Activated CD4-positive, alpha-beta T cell treated with anti-CD3 and anti-CD28 coated beads for 36 hours (primary cell): ENCODE measurements around the gene KAT8. TPM values are rescaled to one million over a fixed set of nuclear protein-coding genes. Genes with fewer than 3 reads are reported as not detected.

Experiments used
- ATAC-seq: fragments of 200-7000 bp; cut with Tn5 transposase; one replicate; pipeline ENCODE4 v1.10.0; 2021; ENCODE audit warnings: mild to moderate bottlenecking, moderate library complexity
- CTCF ChIA-PET: fragments of 350-600 bp; sonication (Branson Sonifier 250); formaldehyde crosslinking; loops from one replicate; lab custom pipeline; 2021; ENCODE audit warnings: antibody characterized with exemption; lab: Charles Lee
- POLR2A ChIA-PET: fragments of 350-600 bp; sonication (Branson Sonifier 250); formaldehyde crosslinking; loops from one replicate; lab custom pipeline; 2021; ENCODE audit warnings: antibody characterized with exemption, inconsistent platforms; lab: Charles Lee
- DNase-seq: peaks from one replicate; pipeline ENCODE4 v3.0.0-alpha.2; 2020
- H3K27ac Mint-ChIP-seq: one replicate; pipeline ENCODE4 v1.8.0; 2021; ENCODE audit warnings: mixed read lengths
- H3K27me3 Mint-ChIP-seq: one replicate; pipeline ENCODE4 v1.8.0; 2021; ENCODE audit warnings: mixed read lengths
- H3K36me3 Mint-ChIP-seq: one replicate; pipeline ENCODE4 v1.8.0; 2021; ENCODE audit warnings: low read depth, mixed read lengths
- H3K4me1 Mint-ChIP-seq: one replicate; pipeline ENCODE4 v1.8.0; 2021; ENCODE audit warnings: mixed read lengths
- H3K4me3 Mint-ChIP-seq: one replicate; pipeline ENCODE4 v1.8.0; 2021; ENCODE audit warnings: mild to moderate bottlenecking, moderate library complexity, mixed read lengths
- H3K9me3 Mint-ChIP-seq: one replicate; pipeline ENCODE4 v1.8.0; 2021; ENCODE audit warnings: low read depth, mixed read lengths
- intact Hi-C, 2 experiments: fragments of 100-400 bp; cut with DNase I in 1 of 2; cut with micrococcal nuclease in 1 of 2; formaldehyde crosslinking; loops; one replicate each; pipeline versions ENCODE4 v1.14.2 to v1.15.1; 2022 to 2024; cut with DNase I, micrococcal nuclease
- total RNA-seq, 2 experiments: library from RNA; stranded (reverse); gene quantifications; one replicate each; pipeline ENCODE4 v1.2.3, GENCODE V29; 2021

KAT8 gene
- total RNA-seq, 2 experiments from 2014 or later, result 53.6 to 63.1 TPM

DNA sequence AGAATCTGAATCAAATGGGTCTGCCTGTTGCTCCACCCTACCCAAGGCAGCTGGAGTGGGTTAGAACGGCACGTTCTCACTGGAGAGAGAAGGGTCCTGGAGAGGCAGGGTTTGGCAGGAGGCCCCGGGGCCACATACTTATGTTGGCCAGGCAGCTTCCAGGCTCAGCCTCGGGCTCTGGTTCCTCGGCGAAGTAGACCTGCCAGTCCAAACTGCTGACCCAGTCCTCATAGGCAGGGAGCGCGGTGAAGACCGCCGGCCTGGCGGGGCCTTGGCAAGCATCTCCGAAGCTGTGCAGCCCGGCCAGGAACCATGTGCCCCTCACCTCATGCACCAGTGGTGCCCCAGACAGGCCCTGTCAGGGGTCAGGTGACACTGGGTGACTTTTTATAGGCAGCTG, 33.5 kb upstream of the KAT8 start:
- H3K27me3 Mint-ChIP-seq, result no peaks in the 10 kb centered on the region
- peaks cover 9% of the 10 kb centered on the region for H3K36me3 Mint-ChIP-seq
- H3K4me1 Mint-ChIP-seq, result peaks cover 8% of the 10 kb centered on the region
- DNase-seq, result no peak
- no peak for ATAC-seq
- no peak overlapping the region for H3K4me3 Mint-ChIP-seq
- intact Hi-C loops, result no loop called here
- H3K9me3 Mint-ChIP-seq, result no peaks in the 10 kb centered on the region
- ChIA-PET CTCF (no interaction called here), POLR2A (no interaction called here)
- H3K27ac Mint-ChIP-seq, result no peak overlapping the region

DNA sequence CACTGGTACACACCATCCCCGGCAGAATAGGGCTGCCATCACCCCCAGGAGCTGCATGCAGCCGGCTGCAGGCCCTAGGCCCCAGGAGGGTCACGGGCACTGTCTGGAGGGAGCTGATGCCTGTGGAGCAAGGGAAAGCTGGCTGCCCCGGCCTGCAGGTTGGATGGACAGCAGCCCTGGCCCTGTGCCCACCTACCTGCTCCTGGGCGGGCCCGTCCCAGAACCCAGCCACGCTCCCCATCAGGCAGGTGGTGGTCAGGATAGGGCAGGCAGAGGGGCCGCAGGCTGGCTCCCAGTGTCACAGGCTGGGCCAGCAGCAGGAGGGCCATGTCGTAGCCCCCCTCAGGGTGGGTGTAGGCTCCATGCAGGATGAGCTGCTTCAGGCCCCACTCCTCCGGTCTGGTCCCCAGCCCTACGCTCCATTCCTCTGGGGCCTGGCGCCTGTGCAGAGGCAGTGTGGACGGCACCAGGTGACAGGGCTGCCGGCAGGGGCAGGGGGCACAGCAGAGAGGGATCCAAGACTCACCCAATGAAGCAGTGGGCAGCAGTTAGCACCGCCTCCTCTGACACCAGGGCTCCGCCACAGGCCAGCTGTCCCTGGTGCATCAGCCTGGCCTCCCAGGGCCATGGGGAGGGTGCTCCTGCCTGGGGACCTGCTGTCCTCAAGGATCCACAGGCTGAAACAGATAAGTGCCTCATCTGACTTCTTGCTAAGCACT, 32.7 kb upstream of the KAT8 start:
- Mint-ChIP-seq H3K27me3 (no peaks in the 10 kb centered on the region), H3K36me3 (peaks cover 8% of the 10 kb centered on the region), H3K27ac (no peak overlapping the region), H3K4me3 (no peak overlapping the region), H3K4me1 (peaks cover 8% of the 10 kb centered on the region), H3K9me3 (no peaks in the 10 kb centered on the region)
- ATAC-seq (no peak), DNase-seq (no peak)
- ChIA-PET POLR2A (interaction anchor here (1.2 kb wide), 1 partner anchor 11 kb away, joined by 4 read pairs; the partner anchor contains the start of genes ZNF646 and ZNF668), CTCF (no interaction called here)
- intact Hi-C loops, result no loop called here

DNA sequence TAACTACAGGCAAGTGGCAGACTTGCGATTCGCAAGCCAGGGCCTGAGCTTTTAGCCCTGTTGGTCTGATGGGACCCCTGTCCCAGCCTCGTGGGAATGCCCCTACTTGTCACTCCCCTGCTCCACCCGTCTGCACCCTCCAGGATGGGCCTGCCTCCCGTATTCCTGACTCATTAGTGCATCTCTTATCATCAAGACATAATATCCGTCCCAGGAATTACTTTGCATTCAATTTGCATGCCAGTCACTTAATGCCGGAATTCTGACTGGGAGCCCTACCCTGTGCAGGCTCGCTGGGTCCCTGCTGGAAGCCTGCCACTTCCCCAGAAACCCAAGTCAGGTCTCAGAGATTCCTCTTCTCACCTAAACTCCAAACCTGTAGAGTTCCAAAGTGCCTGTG, 32.1 kb upstream of the KAT8 start:
- ChIA-PET POLR2A (interaction anchor here (1.2 kb wide), 1 partner anchor 11 kb away, joined by 4 read pairs; the partner anchor contains the start of genes ZNF646 and ZNF668), CTCF (interaction anchor here (0.7 kb wide), 1 partner anchor 14 kb away, joined by 3 read pairs; no protein-coding TSS in a partner anchor)
- intact Hi-C loops, result no loop called here
- Mint-ChIP-seq H3K9me3 (no peaks in the 10 kb centered on the region), H3K4me3 (no peak overlapping the region), H3K36me3 (peaks cover 8% of the 10 kb centered on the region), H3K4me1 (peaks cover 8% of the 10 kb centered on the region), H3K27me3 (no peaks in the 10 kb centered on the region), H3K27ac (no peak overlapping the region)
- ATAC-seq, result no peak
- DNase-seq, result no peak

- H3K9me3 Mint-ChIP-seq, result no peaks in the 10 kb centered on the region
- peaks cover 9% of the 10 kb centered on the region for H3K36me3 Mint-ChIP-seq
- ChIA-PET POLR2A (interaction anchor here (1.2 kb wide), 1 partner anchor 12 kb away, joined by 4 read pairs; the partner anchor contains the start of genes ZNF646 and ZNF668), CTCF (interaction anchor here (0.7 to 0.9 kb wide), 2 partner anchors 13 to 101 kb away, joined by 3 read pairs; partner anchors contain the start of gene HSD3B7)
- no peak overlapping the region for H3K4me3 Mint-ChIP-seq
- H3K27ac Mint-ChIP-seq, result no peak overlapping the region
- intact Hi-C loops, result no loop called here
- peaks cover 7% of the 10 kb centered on the region for H3K4me1 Mint-ChIP-seq
- ATAC-seq, result no peak
- H3K27me3 Mint-ChIP-seq, result no peaks in the 10 kb centered on the region
- no peak for DNase-seq
Measured at GRCh38 chr16:31085873-31086628, 31.4 kb upstream of the KAT8 start.

DNA sequence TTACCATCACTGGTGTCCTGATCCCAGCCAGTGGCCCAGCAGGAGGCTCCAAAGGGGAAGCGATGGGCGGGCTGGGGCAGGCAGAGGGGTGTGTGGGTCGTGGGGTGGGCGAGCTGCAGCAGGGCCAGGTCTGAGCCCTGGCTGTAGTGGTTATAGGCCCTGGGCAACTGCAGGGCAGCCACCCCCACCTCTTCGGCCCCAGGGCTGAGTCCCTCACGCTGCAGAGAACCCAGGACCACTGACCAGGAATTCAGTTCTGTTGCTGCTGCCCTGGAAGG, 30.9 kb upstream of the KAT8 start:
- DNase-seq, result no peak
- intact Hi-C loops, result no loop called here
- H3K27ac Mint-ChIP-seq, result no peak overlapping the region
- H3K4me1 Mint-ChIP-seq, result peaks cover 7% of the 10 kb centered on the region
- POLR2A ChIA-PET, result no interaction called here
- no peaks in the 10 kb centered on the region for H3K27me3 Mint-ChIP-seq
- ATAC-seq, result no peak
- H3K4me3 Mint-ChIP-seq, result no peak overlapping the region
- peaks cover 12% of the 10 kb centered on the region for H3K36me3 Mint-ChIP-seq
- H3K9me3 Mint-ChIP-seq, result no peaks in the 10 kb centered on the region
- CTCF ChIA-PET, result interaction anchor here (0.9 kb wide), 1 partner anchor 102 kb away, joined by 3 read pairs; the partner anchor contains the start of gene HSD3B7

- DNase-seq, result no peak
- Mint-ChIP-seq H3K27me3 (no peaks in the 10 kb centered on the region), H3K36me3 (peaks cover 13% of the 10 kb centered on the region), H3K27ac (no peak overlapping the region), H3K4me1 (peaks cover 4% of the 10 kb centered on the region), H3K4me3 (no peak overlapping the region), H3K9me3 (no peaks in the 10 kb centered on the region)
- no peak for ATAC-seq
- intact Hi-C loops, result no loop called here
- POLR2A ChIA-PET, result no interaction called here
- CTCF ChIA-PET, result interaction anchor here (0.9 kb wide), 1 partner anchor 102 kb away, joined by 3 read pairs; the partner anchor contains the start of gene HSD3B7
Measured at GRCh38 chr16:31087481-31087880, 30.0 kb upstream of the KAT8 start.

DNA sequence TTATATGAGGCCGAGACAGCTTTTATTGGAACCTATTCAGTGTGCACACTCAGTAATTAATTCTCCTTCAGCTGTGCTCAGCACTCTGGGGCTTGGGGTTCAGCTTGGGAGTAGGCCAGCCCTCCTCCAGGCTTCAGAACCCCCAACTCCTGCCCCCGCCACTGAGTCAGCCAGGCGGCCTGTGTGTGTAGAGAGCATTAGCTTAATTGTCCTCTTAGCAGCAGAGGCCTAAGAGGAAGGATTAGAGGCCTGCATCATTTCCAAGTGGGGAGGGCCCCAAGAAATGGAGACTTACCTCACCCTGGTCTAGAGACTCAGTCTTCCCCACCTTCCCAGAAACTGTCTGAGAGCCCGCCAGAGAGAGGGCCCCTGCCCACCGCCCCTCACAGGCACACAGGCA, 29.5 kb upstream of the KAT8 start:
- no peak overlapping the region for H3K27ac Mint-ChIP-seq
- CTCF ChIA-PET, result interaction anchor here (0.9 kb wide), 1 partner anchor 103 kb away, joined by 3 read pairs; the partner anchor contains the start of gene HSD3B7
- H3K36me3 Mint-ChIP-seq, result peaks cover 16% of the 10 kb centered on the region
- H3K27me3 Mint-ChIP-seq, result no peaks in the 10 kb centered on the region
- DNase-seq (no peak), ATAC-seq (no peak)
- intact Hi-C loops, result no loop called here
- POLR2A ChIA-PET, result no interaction called here
- peaks cover 9% of the 10 kb centered on the region for H3K4me1 Mint-ChIP-seq
- H3K4me3 Mint-ChIP-seq, result no peak overlapping the region
- H3K9me3 Mint-ChIP-seq, result no peaks in the 10 kb centered on the region

- H3K27me3 Mint-ChIP-seq, result no peaks in the 10 kb centered on the region
- DNase-seq, result no peak
- ChIA-PET POLR2A (no interaction called here), CTCF (interaction anchor here (0.9 kb wide), 1 partner anchor 103 kb away, joined by 3 read pairs; the partner anchor contains the start of gene HSD3B7)
- H3K27ac Mint-ChIP-seq, result no peak within 1 kb of the TSS
- H3K9me3 Mint-ChIP-seq, result no peaks in the 10 kb centered on the region
- intact Hi-C loops, result no loop called here
- ATAC-seq, result no peak
- H3K4me1 Mint-ChIP-seq, result peaks cover 12% of the 10 kb centered on the region
- peaks cover 16% of the 10 kb centered on the region for H3K36me3 Mint-ChIP-seq
- H3K4me3 Mint-ChIP-seq, result no peak within 1 kb of the TSS
Measured at GRCh38 chr16:31088459-31089183, 28.8 kb upstream of the KAT8 start, which contains the start of gene PRSS53. PRSS53 (minus strand) TSS chr16:31088943; CDS start chr16:31088809, 134 bp downstream.

GRCh38 chr16:31089199-31089598, 28.3 kb upstream of the KAT8 start:
- intact Hi-C loops, result no loop called here
- POLR2A ChIA-PET, result no interaction called here
- CTCF ChIA-PET, result no interaction called here
- ATAC-seq (no peak), DNase-seq (no peak)
- Mint-ChIP-seq H3K4me3 (no peak overlapping the region), H3K36me3 (peaks cover 19% of the 10 kb centered on the region), H3K4me1 (peaks cover 15% of the 10 kb centered on the region), H3K9me3 (no peaks in the 10 kb centered on the region), H3K27ac (no peak overlapping the region), H3K27me3 (no peaks in the 10 kb centered on the region)

GRCh38 chr16:31090540-31090939, 26.9 kb upstream of the KAT8 start:
- Mint-ChIP-seq H3K9me3 (no peaks in the 10 kb centered on the region), H3K4me3 (no peak overlapping the region), H3K36me3 (peaks cover 21% of the 10 kb centered on the region), H3K4me1 (peaks cover 20% of the 10 kb centered on the region), H3K27me3 (no peaks in the 10 kb centered on the region), H3K27ac (no peak overlapping the region)
- POLR2A ChIA-PET, result no interaction called here
- ATAC-seq (no peak), DNase-seq (no peak)
- CTCF ChIA-PET, result no interaction called here
- intact Hi-C loops, result loop anchor here in 1 of 2 experiments (10.0 kb wide), 1 partner anchor 106 kb away; the partner anchor contains the start of gene HSD3B7

GRCh38 chr16:31092330-31092729, 25.1 kb upstream of the KAT8 start:
- intact Hi-C loops, result loop anchor here in 1 of 2 experiments (10.0 kb wide), 1 partner anchor 108 kb away; the partner anchor contains the start of gene HSD3B7
- Mint-ChIP-seq H3K27ac (no peak overlapping the region), H3K4me1 (peaks cover 25% of the 10 kb centered on the region), H3K9me3 (no peaks in the 10 kb centered on the region), H3K4me3 (no peak overlapping the region), H3K27me3 (no peaks in the 10 kb centered on the region), H3K36me3 (peaks cover 21% of the 10 kb centered on the region)
- ChIA-PET POLR2A (interaction anchor here (0.6 to 0.9 kb wide), 2 partner anchors 18 to 42 kb away, joined by 3 to 4 read pairs; partner anchors contain the start of genes ZNF646 and ZNF668), CTCF (interaction anchor here (0.6 to 1.9 kb wide), 4 partner anchors 8 to 295 kb away, joined by 3 to 10 read pairs (median 4); no protein-coding TSS in a partner anchor)
- no peak for DNase-seq
- no peak for ATAC-seq
